NCI-H2081 (cell line): Measurements from ENCODE around the gene PAPPA.

ENCODE experiments used
- DNase-seq, 2 experiments: peaks; one replicate each; lab custom pipeline; 2025; lab: John Stamatoyannopoulos, UW

The PAPPA gene

DNA sequence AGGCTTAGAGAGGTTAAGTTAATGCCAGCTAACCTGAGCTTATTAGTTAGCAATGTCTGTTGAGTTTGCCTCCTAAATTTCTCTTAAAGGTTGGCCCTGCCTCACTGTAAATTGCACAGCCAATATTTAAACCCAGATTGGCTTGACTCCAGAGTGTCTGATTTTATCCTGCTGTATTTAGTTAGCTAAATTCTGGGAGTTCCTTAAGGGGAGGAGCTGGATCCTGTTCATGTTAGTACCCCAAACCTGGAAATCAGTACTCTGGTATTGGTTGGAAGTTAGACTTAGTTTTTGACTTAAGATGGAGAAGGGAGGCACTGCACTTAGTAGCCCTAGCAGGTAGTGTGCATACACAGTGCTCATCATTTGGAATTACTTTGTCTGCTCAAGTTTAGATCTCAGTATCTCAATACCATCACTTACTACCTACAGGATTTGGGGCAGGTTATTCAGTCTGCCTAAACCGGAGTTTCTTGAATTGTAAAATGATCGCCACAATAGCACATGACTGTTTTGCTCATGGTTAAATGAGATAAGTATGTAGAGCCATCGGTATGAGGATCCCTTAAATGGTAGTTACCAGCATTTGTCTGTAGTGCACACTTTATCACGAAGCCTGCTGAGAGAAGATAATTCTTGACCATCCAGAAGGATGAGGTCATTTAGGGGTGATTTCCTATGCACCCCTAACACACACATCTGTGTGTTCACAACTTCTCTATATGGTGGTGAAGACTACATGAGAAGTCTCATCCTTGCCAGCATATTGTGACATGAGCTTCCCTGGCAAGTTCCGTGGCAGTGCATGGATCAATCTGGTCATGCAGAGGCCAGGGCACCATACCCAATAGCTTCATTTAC lies 268.8 kb downstream of the PAPPA start:
- DNase-seq, result no peak

DNA sequence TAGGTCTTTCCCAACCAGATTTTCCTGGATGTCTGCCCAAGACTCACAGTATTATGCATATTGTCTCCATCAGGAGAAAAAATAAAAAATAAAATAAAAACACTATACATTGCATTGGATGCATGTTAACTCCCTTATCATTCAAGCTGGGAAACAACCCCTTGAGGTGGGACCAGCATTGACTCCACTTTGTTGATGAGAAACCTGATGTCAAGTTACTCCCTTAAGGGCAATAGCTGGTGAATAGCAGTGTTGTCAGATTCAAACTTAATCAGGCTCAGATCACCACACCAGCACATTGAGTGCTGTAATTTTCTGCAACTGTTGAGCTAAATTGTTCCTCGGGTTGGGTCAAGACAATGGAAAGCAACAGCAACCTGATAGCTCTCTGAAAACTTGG lies 269.6 kb downstream of the PAPPA start:
- no peak for DNase-seq

DNA sequence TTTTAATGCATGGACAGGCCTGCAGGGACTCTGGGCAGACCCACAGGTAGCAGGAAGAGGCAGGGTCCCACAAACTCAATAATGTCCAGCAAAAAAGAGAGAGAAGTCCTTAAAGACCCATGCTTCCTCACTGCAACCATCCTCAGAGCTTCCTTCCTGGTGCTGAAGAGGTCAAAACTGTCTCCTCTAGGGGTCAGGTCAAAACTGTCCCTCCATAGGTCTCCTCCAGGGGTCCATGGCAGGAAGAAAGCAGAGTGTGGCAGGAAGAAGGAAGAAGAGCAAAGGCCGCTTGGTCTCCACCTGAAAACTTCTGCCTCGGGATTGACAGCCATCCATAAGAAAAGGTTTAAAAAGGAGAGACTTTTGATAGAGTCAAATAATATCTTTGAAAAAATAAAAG lies 271.7 kb downstream of the PAPPA start:
- DNase-seq, result no peak

DNA sequence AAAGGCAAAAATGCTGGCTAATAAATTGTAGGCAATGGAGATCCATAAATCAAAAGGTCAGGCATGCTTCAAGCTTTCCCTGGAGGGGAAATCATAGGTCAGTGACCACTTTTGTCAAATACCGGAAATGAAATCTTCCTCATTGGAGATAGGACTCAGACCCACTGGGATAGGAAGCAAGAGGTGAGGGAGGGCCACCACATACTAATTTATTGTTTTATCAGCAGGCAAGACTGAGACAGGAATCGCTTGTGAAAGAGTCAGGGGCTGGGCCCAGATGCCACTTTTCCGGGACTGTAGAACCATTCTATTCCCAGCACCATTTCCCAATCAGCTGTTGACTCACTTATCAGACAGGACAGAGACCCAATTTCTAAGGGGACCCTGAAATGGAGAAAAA lies 277.3 kb downstream of the PAPPA start:
- no peak for DNase-seq

DNA sequence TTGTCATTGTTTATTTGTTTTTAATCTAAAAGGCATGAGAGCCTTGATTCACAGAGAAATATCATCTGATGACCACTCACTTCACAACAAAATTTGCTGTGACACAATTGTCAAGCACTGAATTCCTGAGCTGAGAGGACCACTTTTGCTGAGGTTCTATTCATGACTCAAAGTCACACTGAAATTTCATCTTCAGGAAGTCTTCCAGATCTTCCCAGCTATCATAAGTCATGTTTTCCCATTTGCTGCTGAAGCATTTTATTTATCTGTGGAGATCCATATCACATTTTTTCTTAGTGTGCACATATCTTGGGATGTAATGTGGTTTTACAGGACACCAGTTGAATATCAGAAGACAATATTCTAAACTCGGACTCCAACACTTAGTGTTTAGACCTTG lies 278.5 kb downstream of the PAPPA start:
- DNase-seq, result no peak

DNA sequence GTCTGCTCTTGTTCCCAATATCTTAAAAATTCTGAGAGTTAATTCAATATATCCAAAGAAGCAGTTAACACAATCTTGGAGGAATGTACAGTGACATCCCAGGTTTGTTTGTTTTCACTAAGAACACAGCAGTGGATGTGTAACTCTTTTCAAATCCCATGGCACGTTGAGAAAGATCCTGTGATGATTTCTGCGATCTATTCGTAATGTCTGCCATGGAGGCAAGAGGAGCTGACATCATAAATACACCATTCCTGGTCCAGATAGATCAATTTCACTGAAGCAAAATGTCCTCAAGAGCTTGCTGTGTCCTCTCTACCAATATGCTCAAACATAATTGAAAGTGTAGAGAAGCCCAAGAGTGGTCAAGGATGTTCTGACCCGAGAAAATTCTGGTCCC lies 280.7 kb downstream of the PAPPA start:
- no peak for DNase-seq

DNA sequence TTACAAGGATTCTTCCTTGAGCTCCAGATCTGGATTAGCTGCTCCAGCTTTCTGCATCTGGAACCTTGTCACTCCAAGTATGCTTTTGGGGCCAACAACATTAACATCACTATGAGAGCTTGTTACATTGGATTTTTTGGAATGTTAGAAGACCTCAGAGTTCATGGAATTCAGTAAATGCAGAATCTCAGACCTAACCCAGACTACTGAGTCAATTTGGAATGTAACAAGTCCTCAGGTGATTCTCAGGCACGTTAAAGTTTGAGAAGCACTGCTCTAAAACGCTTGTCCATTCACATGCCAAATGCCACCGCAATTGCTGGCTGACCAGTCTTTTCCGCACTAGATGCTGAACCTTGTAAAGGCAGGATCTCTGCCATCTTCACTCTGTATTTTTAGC lies 282.1 kb downstream of the PAPPA start:
- no peak for DNase-seq

DNA sequence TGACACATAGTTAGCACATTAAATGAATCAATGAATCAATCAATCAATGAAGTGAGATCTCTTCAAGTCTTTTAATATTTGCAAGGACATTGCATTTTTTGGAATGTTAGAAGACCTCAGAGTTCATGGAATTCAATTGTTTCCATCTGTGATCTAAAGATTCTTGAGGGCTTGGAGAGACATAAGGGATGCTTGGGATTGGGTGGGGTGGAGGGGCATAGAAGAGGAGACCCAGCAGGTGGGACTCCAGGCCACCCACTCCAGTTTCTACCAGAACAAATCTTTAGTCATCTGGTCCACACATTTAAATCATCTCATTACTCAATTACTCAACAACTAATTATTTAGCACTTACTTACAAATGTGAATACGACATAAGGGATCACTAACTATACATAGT lies 282.5 kb downstream of the PAPPA start:
- DNase-seq, result no peak

DNA sequence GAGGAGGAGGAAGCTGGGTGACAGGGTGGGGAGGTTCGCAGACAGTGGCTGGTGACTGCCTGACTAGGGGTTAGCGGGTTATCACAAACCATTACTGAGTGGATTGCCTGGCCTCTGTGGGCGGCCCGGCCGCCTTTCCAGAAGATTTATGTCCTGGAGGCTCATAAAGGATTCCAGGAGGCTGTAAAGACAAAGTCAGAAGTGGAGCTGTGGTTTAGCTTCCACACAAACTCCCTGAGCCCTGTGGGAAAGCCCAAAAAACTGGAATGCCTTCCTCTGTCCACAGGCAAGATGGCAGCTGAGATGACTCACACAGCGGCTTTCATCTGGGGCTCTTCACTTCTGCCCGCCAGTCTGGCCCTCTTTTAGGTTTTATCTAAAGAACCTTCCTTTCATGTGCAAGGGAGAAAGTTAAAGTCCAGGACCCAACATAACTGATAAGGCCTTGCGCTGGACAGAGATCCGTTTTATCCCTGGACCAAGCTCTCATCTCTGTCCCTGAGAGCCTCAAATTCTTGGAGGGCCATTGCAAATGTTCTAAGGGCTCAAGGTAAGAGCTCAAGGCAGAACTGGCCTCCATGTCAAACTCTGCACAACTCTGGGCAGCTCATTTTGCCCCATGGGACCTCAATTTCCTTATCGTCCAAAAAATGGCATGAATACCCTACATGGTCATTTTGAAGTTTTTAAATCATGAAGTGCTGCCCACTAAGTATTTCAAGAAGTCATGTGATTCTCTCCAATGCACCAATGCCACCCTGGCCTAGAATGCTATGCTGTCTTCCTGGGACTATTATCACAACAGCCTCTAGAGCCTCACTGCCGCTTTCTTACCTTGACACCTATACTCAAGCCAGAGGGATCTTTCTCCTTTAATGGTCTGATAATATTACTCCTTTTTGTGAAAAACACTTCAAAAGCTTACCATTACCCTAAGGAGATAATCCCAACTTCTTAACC lies 284.1 kb downstream of the PAPPA start:
- DNase-seq, result no peak

DNA sequence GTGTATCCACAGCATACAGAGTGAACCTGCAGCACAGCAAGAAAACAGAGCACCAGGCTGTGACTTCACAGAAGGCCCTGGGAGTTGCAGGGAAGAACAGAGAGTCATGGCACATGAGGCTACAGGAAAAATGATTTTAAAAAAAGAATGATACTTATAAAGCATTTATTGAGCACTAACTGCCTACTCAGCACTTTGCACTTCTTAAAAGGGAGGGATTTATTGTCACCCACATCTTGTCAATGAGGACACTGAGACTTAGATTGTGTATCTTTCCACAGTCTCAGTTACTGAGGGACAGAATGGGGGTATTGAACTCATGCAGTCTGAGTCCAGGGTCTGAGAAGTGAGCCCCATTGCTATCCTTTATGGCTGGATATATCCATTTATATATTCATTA lies 288.9 kb downstream of the PAPPA start:
- no peak for DNase-seq

DNA sequence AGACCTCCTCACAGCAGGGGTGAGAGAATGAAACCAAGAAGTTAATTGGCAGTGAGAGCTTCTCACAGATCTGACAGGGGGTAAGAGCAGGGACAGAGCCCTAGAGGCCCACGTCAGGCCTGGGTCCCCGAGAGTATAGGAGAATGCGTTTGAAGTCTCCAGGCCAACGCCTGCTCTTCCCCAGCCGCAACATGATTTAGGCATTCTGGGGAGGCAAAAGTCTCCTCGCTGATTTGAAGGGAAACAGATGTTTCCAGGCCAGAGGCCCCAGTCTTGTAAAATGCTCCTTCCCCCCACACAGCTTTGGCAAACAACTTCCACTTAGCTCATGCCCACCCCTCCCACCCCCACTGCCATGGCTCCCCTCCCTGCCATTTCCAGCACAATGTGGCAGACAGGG lies 294.3 kb downstream of the PAPPA start:
- DNase-seq, result no peak

DNA sequence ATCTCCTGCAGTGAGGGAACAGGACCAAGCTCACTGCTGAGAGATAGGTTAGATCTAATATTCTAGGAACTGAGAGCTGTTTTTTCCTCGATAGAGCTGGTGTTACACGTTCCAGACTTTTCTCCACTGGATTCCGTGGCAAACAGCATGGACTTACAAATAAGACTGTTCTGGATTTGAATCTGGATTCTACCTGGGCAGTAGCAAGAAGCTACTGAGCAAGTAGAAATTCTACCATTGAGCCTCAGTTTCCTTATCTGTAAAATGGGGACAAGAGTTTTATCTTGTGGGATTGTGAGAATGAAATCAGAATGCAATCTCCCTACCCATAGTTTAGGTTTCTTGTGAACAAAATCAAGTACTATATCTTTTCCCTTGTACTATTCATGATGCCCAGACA lies 294.8 kb downstream of the PAPPA start:
- no peak for DNase-seq

DNA sequence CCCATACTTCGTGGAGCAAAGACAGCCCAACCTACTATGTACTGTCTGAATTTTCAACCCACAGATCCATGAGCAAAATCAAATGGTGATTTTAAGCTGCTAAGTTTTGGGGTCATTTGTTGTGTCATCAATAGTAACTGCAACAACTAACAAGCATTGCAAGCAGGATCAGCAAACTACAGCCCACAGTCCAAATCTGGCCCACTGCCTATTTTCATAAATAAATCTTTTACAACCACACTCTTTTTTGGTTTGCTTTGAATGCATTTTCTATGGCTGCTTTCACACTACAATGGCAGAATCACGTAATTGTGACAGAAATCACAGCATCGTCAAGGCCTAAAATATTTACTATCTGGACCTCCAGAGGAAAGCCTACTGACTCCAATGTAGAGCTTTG lies 296.4 kb downstream of the PAPPA start:
- no peak for DNase-seq

DNA sequence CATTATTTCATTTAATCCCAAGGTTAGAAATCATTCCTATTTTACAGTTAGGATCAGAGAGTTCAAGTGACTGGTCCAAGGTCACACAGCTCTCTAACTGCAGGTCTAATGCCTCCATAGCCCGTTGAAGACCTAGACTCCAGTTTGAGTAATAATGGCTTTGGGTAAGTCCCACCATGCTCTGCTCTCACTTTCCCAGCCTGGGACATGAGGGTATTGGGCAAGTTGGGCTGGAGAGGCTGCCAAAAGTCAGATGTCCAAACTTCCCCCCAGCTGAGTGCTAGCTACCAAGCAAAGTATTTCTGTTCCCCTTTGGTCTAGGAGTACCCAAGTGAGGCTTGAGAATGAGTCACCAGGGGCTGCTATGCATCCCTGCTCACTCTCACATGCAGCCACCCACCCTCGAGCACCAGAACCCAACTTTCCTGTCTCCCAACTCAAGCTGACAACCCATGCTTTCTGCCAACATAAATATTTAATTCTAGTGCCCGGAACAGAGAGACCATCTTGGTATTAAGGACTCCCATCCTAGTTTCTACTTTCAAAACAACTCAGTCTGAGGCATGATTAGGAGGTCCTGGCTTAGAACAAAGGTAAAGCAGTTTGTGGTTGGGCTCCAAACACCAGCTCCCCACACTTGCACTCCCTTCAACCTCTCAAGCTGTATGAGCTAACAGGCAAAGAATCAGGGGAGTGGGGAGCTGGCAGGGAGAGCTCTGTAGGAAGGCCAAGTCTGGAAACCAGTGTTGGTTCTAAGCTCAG lies 297.0 kb downstream of the PAPPA start:
- no peak for DNase-seq

DNA sequence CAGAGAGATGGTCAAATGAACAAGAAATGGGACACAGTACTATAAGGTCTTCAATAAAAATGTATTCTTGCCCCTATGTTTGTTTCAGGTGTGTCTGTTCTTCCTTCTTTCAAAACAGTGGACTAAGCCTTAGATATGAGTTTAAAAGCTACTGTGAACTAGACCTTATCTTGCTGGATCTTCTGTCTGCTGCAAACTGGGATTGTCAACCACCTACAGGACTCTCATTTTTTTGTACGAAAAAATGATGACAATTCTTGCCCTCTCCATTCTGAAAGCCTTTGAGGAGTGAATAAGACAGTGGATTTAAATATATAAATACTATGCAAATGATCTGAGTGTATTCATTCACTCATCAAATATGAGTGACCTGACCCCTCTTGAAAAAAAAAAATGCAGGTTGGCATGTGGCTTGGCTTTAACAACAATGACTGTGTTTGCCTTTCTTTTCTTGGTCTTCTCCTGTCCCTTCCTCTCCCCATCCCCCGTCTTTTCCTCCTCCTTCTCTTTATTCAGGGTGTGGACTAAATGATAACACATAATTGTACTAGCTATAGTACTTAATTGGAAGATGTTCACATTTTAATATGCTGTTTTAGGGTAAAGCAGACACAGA lies 298.0 kb downstream of the PAPPA start:
- DNase-seq, result no peak
